Osteocyte (in vitro differentiated cells): ENCODE measurements around the gene GTF3C1. TPM values are rescaled to one million over a fixed set of nuclear protein-coding genes. Genes with fewer than 3 reads are reported as not detected.

ENCODE experiments used
- DNase-seq: peaks from one replicate; pipeline ENCODE4 v3.0.0; 2021; ENCODE audit warnings: mixed read lengths; ENCODE audit not compliant: unreplicated experiment; ENCODE audit errors: extremely low spot score
- H3K27ac Mint-ChIP-seq: one replicate; pipeline ENCODE4 v1.8.0; 2021; ENCODE audit warnings: mild to moderate bottlenecking, mixed read lengths; ENCODE audit not compliant: unreplicated experiment
- H3K27me3 Mint-ChIP-seq: one replicate; pipeline ENCODE4 v1.8.0; 2021; ENCODE audit warnings: mixed read lengths; ENCODE audit not compliant: unreplicated experiment
- H3K36me3 Mint-ChIP-seq: one replicate; pipeline ENCODE4 v1.8.0; 2021; ENCODE audit warnings: mixed read lengths; ENCODE audit not compliant: unreplicated experiment
- H3K4me1 Mint-ChIP-seq: one replicate; pipeline ENCODE4 v1.8.0; 2021; ENCODE audit warnings: mixed read lengths; ENCODE audit not compliant: unreplicated experiment
- H3K4me3 Mint-ChIP-seq: one replicate; pipeline ENCODE4 v1.8.0; 2021; ENCODE audit warnings: mild to moderate bottlenecking, moderate library complexity, mixed read lengths; ENCODE audit not compliant: unreplicated experiment
- H3K9me3 Mint-ChIP-seq: one replicate; pipeline ENCODE4 v1.8.0; 2021; ENCODE audit warnings: mixed read lengths; ENCODE audit not compliant: unreplicated experiment
- total RNA-seq: library from RNA; stranded (reverse); gene quantifications from 2 replicates; pipeline ENCODE4 v1.2.1, GENCODE V29; 2021
- TF ChIP-seq, protein P1 (sequence below): fragments of 200-600 bp; sonication (generic); IDR thresholded peaks from 2 replicates; pipeline ENCODE4 v1.5.0; 2021; ENCODE audit warnings: antibody characterized with exemption, mild to moderate bottlenecking, moderate library complexity

GTF3C1 gene
- total RNA-seq, 1 donor from 2014 or later, result 92.3 TPM

DNA sequence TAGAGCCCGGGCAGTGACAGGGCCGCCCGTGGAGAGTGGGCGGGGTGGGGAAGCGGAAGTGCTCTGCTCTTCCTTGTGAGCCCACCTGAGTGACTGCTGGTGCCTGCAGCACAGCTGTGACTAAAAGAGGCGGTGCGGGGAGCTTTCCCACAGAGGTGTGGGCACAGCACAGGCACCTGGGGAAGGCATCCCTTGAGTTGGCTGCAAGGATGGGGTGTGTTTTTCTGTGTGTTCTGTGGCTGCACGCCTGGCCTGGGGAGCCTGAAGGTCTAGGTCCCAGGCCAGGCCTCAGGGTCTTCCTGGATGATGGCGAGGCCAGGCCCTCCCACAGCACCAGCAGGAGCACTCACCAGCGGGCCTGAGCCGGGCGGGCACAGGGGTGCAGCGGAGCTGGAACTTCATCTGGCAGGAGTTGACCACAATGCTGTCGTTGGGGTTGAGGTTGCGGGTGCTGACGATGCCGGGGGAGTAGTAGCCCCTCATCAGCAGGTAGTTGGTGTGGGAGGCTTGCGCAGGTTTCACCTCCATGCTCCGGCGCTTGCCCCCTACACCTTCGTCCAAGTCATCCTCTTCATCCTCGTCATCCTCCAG lies 80.7 kb downstream of the GTF3C1 start:
- H3K27ac Mint-ChIP-seq, result no peak overlapping the region
- H3K4me1 Mint-ChIP-seq, result peaks cover 9% of the 10 kb centered on the region
- no peak for DNase-seq
- no peak overlapping the region for H3K4me3 Mint-ChIP-seq
- H3K27me3 Mint-ChIP-seq, result no peaks in the 10 kb centered on the region
- H3K9me3 Mint-ChIP-seq, result no peaks in the 10 kb centered on the region
- TF ChIP-seq, protein P1, sequence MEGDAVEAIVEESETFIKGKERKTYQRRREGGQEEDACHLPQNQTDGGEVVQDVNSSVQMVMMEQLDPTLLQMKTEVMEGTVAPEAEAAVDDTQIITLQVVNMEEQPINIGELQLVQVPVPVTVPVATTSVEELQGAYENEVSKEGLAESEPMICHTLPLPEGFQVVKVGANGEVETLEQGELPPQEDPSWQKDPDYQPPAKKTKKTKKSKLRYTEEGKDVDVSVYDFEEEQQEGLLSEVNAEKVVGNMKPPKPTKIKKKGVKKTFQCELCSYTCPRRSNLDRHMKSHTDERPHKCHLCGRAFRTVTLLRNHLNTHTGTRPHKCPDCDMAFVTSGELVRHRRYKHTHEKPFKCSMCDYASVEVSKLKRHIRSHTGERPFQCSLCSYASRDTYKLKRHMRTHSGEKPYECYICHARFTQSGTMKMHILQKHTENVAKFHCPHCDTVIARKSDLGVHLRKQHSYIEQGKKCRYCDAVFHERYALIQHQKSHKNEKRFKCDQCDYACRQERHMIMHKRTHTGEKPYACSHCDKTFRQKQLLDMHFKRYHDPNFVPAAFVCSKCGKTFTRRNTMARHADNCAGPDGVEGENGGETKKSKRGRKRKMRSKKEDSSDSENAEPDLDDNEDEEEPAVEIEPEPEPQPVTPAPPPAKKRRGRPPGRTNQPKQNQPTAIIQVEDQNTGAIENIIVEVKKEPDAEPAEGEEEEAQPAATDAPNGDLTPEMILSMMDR, result no peak
- peaks cover 70% of the 10 kb centered on the region for H3K36me3 Mint-ChIP-seq

GRCh38 chr16:27465483-27465879 lies 84.2 kb downstream of the GTF3C1 start:
- Mint-ChIP-seq H3K27me3 (no peaks in the 10 kb centered on the region), H3K36me3 (peaks cover 61% of the 10 kb centered on the region), H3K27ac (peak overlapping the region; percentile 41), H3K9me3 (no peaks in the 10 kb centered on the region), H3K4me1 (peaks cover 18% of the 10 kb centered on the region), H3K4me3 (no peak overlapping the region)
- DNase-seq, result no peak
- TF ChIP-seq, protein P1, result no peak

DNA sequence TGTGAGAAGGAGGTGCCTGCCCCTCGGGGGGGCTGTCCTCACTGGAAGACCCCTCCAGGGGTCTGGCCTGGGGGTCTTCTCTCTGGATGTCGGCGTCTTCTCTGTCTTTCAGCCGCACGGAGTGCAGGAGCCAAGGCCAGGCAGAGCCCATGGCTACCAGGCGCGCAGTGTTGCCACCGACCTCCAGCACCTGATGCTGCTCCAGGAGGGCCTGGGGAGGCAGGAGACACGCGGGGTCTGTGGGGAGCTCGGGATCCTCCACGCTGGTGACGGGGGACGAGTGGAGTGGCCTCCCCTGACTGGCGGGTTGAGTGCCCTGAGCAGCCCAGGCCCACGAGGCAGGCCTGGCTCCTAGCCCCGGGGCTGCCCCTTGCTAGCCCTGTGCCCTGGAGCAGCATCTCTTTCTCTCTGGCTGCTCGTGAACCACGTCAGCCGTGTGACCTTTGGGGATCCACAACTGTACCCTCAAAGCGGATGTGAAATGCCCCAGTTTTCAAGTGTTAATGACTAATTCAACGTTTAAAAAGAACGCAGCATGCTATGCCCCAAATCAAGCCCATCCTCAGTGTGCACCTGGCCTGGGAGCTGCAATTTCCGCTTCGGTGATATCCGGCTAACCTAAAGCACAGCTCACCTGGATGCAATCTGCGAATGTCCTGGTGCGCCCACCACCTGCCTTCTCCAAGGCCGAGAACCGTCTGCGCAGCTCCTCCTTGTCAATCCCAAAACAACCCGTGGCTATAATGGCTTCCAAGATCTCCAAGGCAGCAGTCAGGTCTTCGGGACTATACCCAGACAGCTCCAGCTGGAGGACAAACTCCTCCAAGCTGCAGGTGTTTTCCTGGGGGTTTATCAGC lies 84.9 kb downstream of the GTF3C1 start:
- no peak for DNase-seq
- no peaks in the 10 kb centered on the region for H3K27me3 Mint-ChIP-seq
- no peak overlapping the region for H3K27ac Mint-ChIP-seq
- H3K36me3 Mint-ChIP-seq, result peaks cover 57% of the 10 kb centered on the region
- H3K4me1 Mint-ChIP-seq, result peaks cover 18% of the 10 kb centered on the region
- no peak overlapping the region for H3K4me3 Mint-ChIP-seq
- no peaks in the 10 kb centered on the region for H3K9me3 Mint-ChIP-seq
- TF ChIP-seq, protein P1, result no peak

GRCh38 chr16:27463741-27464591 lies 85.7 kb downstream of the GTF3C1 start:
- Mint-ChIP-seq H3K36me3 (peaks cover 53% of the 10 kb centered on the region), H3K4me3 (no peak overlapping the region), H3K27ac (no peak overlapping the region), H3K27me3 (no peaks in the 10 kb centered on the region), H3K4me1 (peaks cover 18% of the 10 kb centered on the region), H3K9me3 (no peaks in the 10 kb centered on the region)
- no peak for DNase-seq
- TF ChIP-seq, protein P1, result no peak
